Testis (tissue), 2 donors: ENCODE measurements around the gene LCE1D.

Source experiments
- CTCF ChIP-seq, 3 experiments: fragments of 450-650 bp in 2 of 3; fragments of 200-600 bp in 1 of 3; sonication (generic) in 1 of 3; IDR thresholded peaks; one replicate each; pipeline ENCODE4 v1.5.1; 2016 to 2019; ENCODE audit warnings: antibody characterized with exemption in 3 of 3, mild to moderate bottlenecking in 2 of 3, moderate library complexity in 1 of 3
- POLR2A ChIP-seq: fragments of 450-650 bp; IDR thresholded peaks from one replicate; pipeline ENCODE4 v1.6.1; 2017; ENCODE audit warnings: antibody characterized with exemption, mild to moderate bottlenecking, moderate library complexity

DNA sequence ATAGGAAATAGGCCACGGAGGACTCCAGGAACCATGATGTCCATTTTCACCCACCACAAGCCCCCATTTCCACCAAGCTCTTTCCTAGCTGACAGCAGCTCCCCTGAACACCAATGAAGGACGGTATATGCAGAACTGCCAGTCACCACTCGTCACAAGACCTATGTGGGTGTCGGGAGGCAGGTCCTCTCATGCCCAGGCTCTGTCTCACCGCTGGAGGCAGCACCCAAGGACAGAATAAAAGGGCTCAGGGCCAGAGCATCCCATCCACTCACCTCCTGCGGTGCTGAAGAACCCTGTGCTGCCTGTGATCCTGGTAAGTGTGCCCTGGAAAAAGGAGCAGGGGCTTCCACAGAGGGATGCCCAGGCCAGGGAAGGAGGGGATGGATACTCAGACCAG lies 21.6 kb upstream of the LCE1D start, which contains the start of gene LCE1F:
- TF ChIP-seq CTCF (IDR thresholded peaks at IDR 0.05) = no peak
- TF ChIP-seq POLR2A = no peak
